HG03565 (cell line): ENCODE data around the gene CYP3A7.
"Not testable (repeated sequence)": the region's sequence is repeated elsewhere in the genome, so short reads cannot be mapped to it uniquely, and the experiment has no call there.

Source experiments
- ATAC-seq: cut with Tn5 transposase; IDR thresholded peaks from one replicate; pipeline ENCODE4 v1.9.1; 2021; ENCODE audit warnings: mild to moderate bottlenecking, moderate library complexity; ENCODE audit not compliant: unreplicated experiment

Gene CYP3A7

GRCh38 chr7:99674995-99675742, 59.8 kb downstream of the CYP3A7 start:
- no peak for ATAC-seq

- no peak for ATAC-seq
Observed at GRCh38 chr7:99672573-99672972, 62.4 kb downstream of the CYP3A7 start.

DNA sequence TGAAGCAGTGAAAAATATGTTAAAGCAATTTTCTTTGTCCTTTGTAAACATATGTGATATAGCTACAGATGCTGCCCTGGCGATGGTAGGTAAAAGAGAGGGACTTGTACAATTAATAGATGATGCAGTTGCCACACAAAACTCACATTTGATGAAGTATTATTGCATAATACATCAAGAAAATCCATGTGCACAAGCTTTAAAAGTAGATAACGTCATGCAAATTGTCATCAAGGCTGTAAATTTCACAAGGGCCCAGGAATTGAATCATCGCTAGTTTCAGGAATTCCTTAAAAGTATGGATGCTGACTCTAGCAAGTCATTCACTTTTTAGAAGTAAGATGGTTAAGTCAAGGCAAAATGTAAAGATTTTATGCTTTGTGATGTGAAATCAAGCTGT, 65.2 kb downstream of the CYP3A7 start:
- ATAC-seq = no peak

DNA sequence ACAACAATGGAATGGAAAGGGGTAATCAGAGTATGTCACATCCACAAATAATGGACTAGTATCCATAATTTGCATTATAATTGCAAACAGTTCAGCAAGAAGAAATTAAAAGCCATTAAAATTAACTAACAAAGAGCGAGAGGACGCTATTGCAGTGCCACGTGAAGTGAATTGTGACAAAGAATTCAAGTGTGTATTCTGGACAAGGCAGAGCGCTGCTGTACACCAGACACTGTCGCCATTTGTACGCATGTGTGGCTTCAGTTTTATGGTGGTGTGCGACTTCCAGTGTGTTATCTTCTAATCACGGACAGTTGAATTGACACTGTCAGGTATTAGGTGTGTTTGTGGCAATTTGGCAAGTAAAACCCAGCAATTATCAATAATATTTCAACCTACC, 66.5 kb downstream of the CYP3A7 start:
- no peak for ATAC-seq

DNA sequence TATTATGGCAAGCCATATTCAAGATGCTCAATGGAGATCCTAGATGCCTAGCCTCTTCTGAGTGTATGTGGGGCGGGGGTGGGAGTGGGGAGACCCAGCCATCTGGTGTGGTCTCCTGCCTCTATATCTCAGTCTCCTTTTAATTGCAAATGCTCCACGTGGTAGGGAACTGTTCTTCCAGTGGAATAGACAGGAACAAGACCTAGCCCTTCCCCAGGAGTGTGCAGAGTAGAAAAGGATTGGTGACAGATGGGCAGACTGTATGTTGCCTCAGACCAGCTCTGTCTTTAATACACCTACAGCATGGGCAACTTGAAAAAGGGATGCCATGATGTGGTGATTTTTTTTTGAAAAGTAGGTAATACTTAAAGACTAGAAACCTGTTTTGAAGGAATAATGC, 67.8 kb downstream of the CYP3A7 start:
- no peak for ATAC-seq

DNA sequence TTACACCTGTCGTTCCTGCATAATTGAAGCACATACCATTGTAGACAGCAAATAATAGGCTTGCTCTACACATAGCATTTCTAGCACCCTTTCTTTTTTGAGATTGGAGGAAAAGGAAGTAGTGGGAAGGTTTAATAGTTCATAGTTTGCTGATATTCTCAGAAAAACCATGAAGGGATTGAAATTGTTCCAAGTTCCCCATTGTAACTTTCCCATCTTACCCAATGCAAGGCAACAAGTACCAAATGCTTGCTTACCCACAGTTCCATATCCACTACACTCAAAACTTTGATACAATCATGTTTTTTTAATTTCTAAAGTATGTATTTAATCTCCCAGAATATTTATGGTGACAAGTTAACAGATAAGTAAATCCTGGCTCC, 69.0 kb downstream of the CYP3A7 start:
- no peak for ATAC-seq

GRCh38 chr7:99665312-99666012, 69.5 kb downstream of the CYP3A7 start:
- ATAC-seq = no peak

DNA sequence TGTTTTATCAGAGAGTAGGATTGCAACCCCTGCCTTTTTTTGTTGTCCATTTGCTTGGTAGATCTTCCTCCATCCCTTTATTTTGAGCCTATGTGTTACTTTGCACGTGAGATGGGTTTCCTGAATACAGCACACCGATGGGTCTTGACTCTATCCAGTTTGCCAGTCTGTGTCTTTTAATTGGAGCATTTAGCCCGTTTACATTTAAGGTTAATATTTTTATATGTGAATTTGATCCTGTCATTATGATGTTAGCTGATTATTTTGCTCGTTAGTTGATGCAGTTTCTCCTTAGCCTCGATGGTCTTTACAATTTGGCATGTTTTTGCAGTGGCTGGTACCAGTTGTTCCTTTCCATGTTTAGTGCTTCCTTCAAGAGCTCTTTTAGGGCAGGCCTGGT, 77.1 kb downstream of the CYP3A7 start:
- ATAC-seq = not testable (repeated sequence)
